ENCODE data around the gene BNC2.

BNC2 gene

GRCh38 chr9:16664211-16664610, 206.3 kb downstream of the BNC2 start:
- no peak for DNase-seq

DNA sequence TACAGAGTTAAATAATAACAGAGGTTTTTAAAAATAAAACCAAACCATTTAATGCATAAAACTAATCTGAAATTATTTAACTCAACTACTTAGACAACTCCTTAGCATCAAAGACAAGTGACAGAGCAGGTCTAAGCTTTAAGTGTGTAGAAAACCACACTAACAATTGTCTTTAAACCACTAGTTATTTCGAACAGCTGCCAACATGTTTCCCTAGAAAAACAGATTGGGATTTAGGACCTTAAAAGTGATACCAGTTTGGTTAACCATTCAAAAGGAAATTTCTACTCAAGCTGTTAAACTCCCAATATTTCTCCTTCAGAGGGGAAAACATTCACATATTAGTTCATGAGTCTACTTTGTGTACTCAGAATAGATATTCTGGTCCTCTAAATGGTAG, 208.7 kb downstream of the BNC2 start:
- no peak for DNase-seq

DNA sequence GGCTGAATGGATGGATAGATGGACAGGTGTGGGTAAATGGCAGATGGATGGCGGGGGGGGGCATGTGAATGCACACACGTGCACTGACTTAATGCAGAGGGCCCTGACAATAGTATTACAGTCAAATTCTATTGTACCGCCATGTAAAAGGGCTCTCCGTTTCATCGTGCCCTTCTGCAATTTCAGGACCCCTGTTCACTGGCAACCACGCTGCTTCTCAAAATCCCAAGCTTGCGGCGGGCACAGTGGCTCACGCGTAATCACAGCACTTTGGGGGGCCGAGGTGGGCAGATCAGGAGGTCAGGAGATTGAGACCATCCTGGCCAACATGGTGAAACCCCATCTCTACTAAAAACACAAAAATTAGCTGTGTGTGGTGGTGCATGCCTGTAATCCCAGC, 211.4 kb downstream of the BNC2 start:
- no peak for DNase-seq

- DNase-seq, result no peak
Observed at GRCh38 chr9:16656432-16657169, 213.9 kb downstream of the BNC2 start.

DNA sequence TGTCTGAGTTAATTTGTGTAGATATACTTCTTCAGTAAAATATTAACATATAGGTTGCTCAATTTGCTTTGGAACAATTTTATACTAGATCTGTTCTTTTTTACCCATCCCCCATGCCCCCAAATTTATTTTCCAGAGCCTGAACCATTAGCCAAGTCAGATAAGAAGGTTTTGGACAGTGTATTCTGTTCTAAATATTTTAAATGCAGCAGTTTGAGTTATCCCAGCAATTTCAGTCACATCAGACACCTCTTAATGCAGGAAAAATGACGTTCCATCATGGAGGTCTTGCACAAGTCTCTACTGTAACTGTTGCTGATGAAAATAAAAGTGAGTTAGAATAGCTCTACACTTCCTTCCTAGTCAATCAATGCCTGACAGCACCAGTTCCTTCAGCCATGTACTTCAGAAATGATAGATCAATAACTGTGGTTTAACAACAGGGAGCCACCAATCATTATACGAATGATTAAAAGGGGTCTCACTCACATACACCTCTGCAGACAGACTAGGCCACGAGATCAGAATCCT, 215.8 kb downstream of the BNC2 start:
- no peak for DNase-seq

DNA sequence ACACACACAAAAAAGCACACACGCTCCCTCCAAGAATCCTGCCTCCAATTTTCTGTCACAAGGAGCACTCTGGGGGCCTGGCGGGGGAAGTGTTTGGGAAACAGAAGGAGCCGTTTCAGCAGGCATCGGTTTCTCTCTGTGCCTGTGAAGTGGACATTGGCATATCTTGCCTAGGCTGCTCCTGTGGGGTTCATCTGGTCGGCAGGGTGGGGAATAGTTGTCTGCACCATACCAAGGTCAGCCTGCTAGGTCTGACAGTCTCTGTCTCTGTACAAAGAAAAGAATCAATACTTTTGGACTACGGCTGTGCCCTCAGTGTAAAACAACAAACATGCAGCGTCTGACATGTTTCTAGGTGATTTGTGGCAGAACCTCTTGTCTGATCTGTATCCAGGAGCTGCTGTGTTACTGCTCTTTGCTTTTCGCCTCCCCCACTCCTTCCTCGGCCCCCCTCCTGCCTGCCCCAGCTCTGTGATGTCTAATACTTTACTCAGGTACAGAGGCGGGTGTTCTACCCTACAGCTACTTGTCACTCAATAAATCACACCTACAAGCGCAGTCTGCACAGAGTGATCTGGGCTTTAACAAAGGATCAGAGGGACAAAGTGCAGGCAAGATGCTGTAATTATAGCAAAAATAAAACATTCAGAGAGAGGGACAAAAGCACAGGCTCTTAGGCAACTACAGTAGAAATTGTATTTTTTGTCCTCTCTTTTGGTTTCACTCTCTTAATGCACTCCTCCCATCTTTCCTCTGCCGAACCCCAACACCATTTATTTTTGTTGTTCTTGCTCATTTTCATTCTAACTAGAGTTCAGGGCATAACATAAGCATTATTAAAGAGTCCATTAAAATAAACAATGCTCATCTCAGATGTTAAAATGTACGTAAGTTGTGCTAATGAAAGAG, 216.7 kb downstream of the BNC2 start:
- DNase-seq, result no peak

- no peak for DNase-seq
Observed at GRCh38 chr9:16652582-16652981, 217.9 kb downstream of the BNC2 start.

DNA sequence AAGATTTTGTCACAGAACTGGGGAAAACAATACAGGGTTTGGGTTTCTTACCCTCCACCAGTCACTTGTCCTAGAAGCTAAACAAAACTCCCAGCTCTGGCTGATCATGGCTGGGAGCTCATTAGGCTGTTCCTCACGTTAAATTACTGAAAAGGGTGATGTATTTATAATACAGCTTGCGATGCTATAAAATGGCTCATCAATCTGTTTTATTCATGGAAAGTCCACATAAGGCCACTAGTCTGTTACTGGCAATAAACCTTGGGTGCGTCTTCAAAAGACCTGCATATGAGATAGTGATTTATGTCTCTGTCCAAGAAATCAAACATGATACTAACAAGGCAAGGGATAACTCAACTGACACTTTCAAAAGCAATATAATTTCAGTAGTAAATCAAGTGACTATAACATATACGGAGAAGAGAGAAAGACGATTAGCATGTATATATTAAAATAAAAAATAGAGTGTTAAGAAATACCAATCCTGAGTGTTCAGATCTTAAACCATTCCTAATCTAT, 219.0 kb downstream of the BNC2 start:
- DNase-seq, result no peak

- DNase-seq, result no peak
Observed at GRCh38 chr9:16645970-16646369, 224.5 kb downstream of the BNC2 start.

DNA sequence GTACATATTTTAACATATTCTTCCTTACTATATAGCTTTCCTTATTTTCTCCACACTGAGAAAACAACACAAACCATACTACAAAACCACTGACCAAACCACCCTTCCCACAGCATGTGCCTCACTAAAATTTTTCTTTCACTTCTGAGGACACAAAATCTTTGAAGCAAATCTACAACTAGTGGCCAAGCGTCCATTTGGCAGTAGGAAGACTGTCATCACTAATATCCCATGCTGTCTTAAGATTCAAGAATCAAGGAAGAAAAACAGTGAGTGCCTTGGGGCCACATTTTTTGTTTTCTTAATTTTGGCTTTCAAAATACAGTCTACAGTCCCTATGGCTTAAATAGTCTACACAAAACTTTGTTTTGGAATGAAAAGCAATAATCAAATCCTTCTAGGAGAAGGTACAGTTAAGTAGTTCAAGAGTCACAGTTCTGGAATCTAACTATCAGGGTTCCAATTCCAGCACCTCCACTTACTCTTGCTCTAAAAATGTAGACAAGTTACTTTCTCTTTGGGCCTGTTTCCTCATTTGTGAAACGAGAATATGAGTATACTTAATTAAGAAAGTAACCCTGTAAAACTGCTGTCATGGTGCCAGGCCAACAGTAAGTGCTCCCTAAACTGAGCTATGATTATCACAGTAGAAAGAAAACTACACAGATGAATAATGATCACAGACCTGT, 227.9 kb downstream of the BNC2 start:
- no peak for DNase-seq

GRCh38 chr9:16640649-16641048, 229.8 kb downstream of the BNC2 start:
- DNase-seq, result no peak

DNA sequence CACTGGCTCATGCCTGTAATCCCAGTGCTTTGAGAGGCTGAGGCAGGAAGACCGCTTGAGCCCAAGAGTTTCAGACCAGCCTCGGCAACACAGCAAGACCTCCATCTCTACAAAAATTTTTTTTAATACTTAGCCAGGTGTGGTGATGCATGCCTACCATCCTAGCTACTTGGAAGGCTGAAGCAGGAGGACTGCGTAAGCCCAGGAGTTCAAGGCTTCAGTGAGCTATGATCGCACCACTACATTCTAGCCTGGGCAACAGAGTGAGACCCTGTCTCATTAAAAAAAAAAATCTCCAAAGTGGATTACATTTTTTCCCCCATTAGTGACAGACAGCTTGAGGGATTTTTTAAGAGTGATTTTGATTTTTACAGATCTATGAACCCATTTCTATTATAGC, 230.8 kb downstream of the BNC2 start:
- no peak for DNase-seq

GRCh38 chr9:16637911-16638310, 232.6 kb downstream of the BNC2 start:
- no peak for DNase-seq

- DNase-seq, result no peak
Observed at GRCh38 chr9:16637218-16637617, 233.3 kb downstream of the BNC2 start.

DNA sequence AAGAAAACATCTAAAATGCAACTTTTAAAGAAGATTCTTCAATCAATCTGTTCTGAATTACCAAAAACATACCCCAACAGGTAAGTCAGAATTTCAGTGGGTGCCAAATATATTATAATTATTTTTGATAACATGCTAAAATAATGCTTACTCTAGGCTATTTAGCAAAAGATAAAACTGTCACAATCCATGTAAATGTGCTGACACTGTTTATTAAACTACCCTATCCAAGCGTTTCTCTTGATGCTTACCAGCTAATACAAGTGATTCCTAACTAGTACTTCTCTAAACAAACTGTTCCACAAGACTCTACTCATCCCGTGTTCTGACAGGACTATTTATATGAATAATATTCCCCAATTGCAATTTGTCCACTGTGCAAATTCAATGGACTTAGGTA, 236.7 kb downstream of the BNC2 start:
- no peak for DNase-seq

DNA sequence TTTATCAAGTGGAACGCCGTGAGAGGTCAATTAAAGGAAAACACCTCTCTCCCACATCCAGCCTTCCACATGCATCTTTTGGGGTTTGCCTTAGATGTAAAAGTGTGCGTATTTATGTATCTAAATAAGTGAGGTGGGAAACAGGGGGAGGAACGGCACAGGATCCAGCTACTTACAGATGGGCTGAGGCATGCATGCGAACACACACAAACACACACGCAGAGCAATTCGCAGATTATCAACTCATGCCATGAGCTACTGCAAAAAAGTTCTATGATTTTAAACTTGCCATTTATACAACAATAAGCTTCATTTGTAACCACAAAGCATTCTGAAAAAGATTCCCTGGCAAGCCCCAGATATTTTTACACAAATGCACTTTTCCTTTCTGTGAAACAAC, 242.1 kb downstream of the BNC2 start:
- DNase-seq, result no peak

DNA sequence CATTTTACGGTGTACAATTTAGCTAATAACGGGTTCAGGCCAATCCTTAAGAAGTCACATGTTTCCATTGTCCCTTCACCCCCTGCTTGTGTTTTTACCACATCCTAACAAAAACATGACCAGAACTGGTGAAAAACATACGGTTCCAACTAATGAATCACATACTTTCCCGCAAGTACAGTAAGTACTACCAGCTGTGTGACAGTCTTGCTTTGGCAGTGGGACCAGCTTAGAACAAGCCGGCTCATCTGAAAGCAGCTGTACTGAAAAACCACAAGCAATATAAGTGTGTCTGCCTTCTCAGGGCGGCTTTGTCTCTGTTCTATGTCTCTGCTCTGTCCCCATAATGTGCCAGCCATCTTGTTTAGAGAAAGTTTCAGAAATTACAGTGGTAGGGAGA, 242.5 kb downstream of the BNC2 start:
- no peak for DNase-seq

DNA sequence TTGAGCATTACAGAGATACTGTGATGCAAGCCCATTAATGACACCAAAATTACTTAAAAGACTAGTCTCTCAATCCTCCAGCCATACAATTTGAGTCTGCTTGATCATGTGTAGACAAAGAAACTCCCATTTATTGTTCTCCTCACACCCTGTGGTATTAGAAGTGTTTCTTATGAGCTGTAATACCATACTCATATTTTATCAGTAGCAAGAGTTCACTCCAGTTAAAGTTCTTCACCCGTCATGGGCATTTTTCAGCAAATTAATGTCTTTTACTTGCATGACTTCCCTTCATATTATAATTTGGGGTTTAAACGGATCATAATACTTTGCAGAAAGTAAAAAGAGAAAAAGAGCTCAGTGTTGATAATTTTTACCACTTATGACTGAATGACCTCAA, 242.9 kb downstream of the BNC2 start:
- DNase-seq, result no peak

DNA sequence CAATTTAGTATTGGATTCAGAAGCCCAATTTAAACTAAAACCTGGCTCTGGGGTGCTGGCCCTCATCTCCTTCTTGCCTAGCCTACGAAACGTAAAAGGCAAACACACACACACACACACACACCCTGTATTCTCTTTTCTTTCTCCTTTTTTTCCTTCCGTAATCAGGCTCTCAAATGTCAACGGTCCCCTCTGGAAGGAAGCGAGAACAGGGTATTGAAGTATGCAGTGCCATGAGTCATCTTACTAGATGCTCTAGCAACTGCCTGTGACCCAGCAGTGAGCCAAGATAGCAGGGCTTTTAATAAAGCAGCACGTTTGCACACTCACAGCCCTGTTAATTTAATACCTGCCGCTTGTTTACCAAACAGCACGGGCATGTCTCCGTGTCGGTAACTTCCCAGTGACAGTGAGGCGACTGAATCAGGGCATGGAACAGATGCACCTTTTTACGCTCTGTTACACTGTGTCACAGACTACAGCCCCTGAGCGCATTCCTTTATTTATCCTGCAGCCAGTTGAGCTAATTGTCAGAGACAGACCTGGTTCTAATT, 243.8 kb downstream of the BNC2 start:
- peak; percentile 21 for DNase-seq

DNA sequence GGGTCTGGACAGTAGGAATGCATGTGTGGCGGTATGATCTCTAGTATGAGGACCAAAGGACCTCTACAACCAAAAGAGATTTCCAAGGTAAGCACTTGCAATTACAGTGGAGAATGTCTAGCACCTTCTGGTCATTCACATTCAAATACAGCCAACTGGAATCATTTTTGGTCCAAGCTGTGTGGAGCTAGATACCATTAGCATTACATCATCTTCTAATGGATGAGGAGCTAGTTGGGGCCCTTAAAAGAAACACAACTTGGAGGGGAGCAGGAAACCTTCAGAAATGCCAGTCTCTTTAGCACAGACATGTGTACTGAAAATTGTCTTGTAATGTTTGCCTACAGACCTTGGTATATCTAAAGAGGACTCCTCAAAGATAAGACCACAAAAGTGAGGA, 244.7 kb downstream of the BNC2 start:
- DNase-seq, result no peak

- no peak for DNase-seq
Observed at GRCh38 chr9:16625161-16625631, 245.3 kb downstream of the BNC2 start.

DNA sequence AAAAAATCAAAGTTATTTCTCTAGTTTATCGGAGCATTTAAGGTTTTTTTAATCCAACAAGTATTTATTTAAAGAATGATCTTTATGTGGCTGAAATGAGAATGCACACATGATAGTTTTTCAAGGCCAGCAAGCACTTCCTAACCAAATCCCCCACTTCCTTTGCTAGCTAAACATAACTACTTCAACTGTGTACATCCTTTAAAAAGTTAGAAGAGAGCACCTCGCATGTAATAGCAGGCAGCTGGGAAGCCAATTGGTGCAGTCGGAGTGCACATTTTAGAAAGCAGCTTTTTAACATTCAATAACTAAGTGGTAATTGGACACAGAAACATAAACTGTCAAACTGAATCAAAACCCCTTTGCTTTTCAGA, 245.7 kb downstream of the BNC2 start:
- no peak for DNase-seq
